ENCODE results near the gene RHOT2. TPM values are rescaled to one million over a fixed set of nuclear protein-coding genes. Genes with fewer than 3 reads are reported as not detected.

Gene RHOT2
- total RNA-seq, 1 donor from 2014 or later = 93.2 TPM

GRCh38 chr16:718922-719321, 51.0 kb downstream of the RHOT2 start:
- no peaks in the 10 kb centered on the region for H3K36me3 Mint-ChIP-seq (ENCODE audit: low read depth, unreplicated experiment)
- Histone ChIP-seq H3K4me1 (ENCODE audit: insufficient read depth, low read length) (peaks cover 38% of the 10 kb centered on the region), H3K4me3 (ENCODE audit: insufficient read depth, low read depth, low read length) (no peak overlapping the region), H3K9me3 (ENCODE audit: insufficient read depth, low read depth, low read length) (no peaks in the 10 kb centered on the region), H3K4me2 (ENCODE audit: low read length) (no peak overlapping the region), H3K9ac (ENCODE audit: low read length) (no peak overlapping the region), H4K20me1 (ENCODE audit: insufficient read depth, low read length) (peaks cover 47% of the 10 kb centered on the region), H3K36me3 (ENCODE audit: insufficient read depth, low read length) (no peaks in the 10 kb centered on the region), H3K27me3 (ENCODE audit: insufficient read depth, low read length) (no peaks in the 10 kb centered on the region), H3K79me2 (ENCODE audit: insufficient read depth, low read length) (peaks cover 7% of the 10 kb centered on the region), H2AFZ (ENCODE audit: low read depth, low read length) (no peak overlapping the region), H3K27ac (ENCODE audit: low read depth, low read length) (no peak overlapping the region)
- no peaks in the 10 kb centered on the region for H3K9me3 Mint-ChIP-seq (ENCODE audit: unreplicated experiment)
- H3K4me1 Mint-ChIP-seq (ENCODE audit: low read depth, unreplicated experiment) = no peaks in the 10 kb centered on the region
- TF ChIP-seq EZH2 (IDR thresholded peaks at IDR 0.05; ENCODE audit: insufficient read depth, low read length) (no peak), CTCF (IDR thresholded peaks at IDR 0.05; ENCODE audit: insufficient read depth, low read depth, low read length) (no peak)
- no peak for DNase-seq (ENCODE audit: low read depth)
- no peaks in the 10 kb centered on the region for H3K27me3 Mint-ChIP-seq (ENCODE audit: low read depth, unreplicated experiment)
- FAIRE-seq = no peak
- H3K4me3 Mint-ChIP-seq (ENCODE audit: unreplicated experiment) = peak overlapping the region; percentile 67
- no peak overlapping the region for H3K27ac Mint-ChIP-seq (ENCODE audit: unreplicated experiment)

GRCh38 chr16:719815-720446, 52.0 kb downstream of the RHOT2 start:
- Histone ChIP-seq H3K9me3 (ENCODE audit: insufficient read depth, low read depth, low read length) (no peaks in the 10 kb centered on the region), H3K36me3 (ENCODE audit: insufficient read depth, low read length) (no peaks in the 10 kb centered on the region), H3K79me2 (ENCODE audit: insufficient read depth, low read length) (peaks cover 7% of the 10 kb centered on the region), H2AFZ (ENCODE audit: low read depth, low read length) (peak overlapping the region; percentile 91), H3K27ac (ENCODE audit: low read depth, low read length) (no peak overlapping the region), H3K4me2 (ENCODE audit: low read length) (peak overlapping the region; percentile 99), H3K27me3 (ENCODE audit: insufficient read depth, low read length) (no peaks in the 10 kb centered on the region), H4K20me1 (ENCODE audit: insufficient read depth, low read length) (peaks cover 50% of the 10 kb centered on the region), H3K4me1 (ENCODE audit: insufficient read depth, low read length) (peaks cover 31% of the 10 kb centered on the region), H3K9ac (ENCODE audit: low read length) (peak overlapping the region; percentile 83), H3K4me3 (ENCODE audit: insufficient read depth, low read depth, low read length) (peak overlapping the region; percentile 73)
- Mint-ChIP-seq H3K27ac (ENCODE audit: unreplicated experiment) (peak overlapping the region; percentile 26), H3K36me3 (ENCODE audit: low read depth, unreplicated experiment) (no peaks in the 10 kb centered on the region), H3K4me1 (ENCODE audit: low read depth, unreplicated experiment) (no peaks in the 10 kb centered on the region), H3K27me3 (ENCODE audit: low read depth, unreplicated experiment) (no peaks in the 10 kb centered on the region), H3K4me3 (ENCODE audit: unreplicated experiment) (peak overlapping the region; percentile 86), H3K9me3 (ENCODE audit: unreplicated experiment) (no peaks in the 10 kb centered on the region)
- DNase-seq (ENCODE audit: low read depth) (no peak), FAIRE-seq (no peak)
- TF ChIP-seq CTCF (IDR thresholded peaks at IDR 0.05; ENCODE audit: insufficient read depth, low read depth, low read length) (peak; percentile 13), EZH2 (IDR thresholded peaks at IDR 0.05; ENCODE audit: insufficient read depth, low read length) (no peak)

- FAIRE-seq = no peak
Observed at GRCh38 chr16:720447-720989, 52.6 kb downstream of the RHOT2 start.

More at GRCh38 chr16:720447-720989, 52.6 kb downstream of the RHOT2 start:
- H2AFZ ChIP-seq (ENCODE audit: low read depth, low read length) = peak overlapping the region; percentile 91
- H3K4me2 ChIP-seq (ENCODE audit: low read length) = peak overlapping the region; percentile 99
- H3K36me3 Mint-ChIP-seq (ENCODE audit: low read depth, unreplicated experiment) = no peaks in the 10 kb centered on the region
- H3K27me3 ChIP-seq (ENCODE audit: insufficient read depth, low read length) = no peaks in the 10 kb centered on the region
- H4K20me1 ChIP-seq (ENCODE audit: insufficient read depth, low read length) = peaks cover 50% of the 10 kb centered on the region
- no peaks in the 10 kb centered on the region for H3K9me3 Mint-ChIP-seq (ENCODE audit: unreplicated experiment)
- peak overlapping the region; percentile 65 for H3K27ac ChIP-seq (ENCODE audit: low read depth, low read length)
- H3K4me3 Mint-ChIP-seq (ENCODE audit: unreplicated experiment) = peak overlapping the region; percentile 86
- no peaks in the 10 kb centered on the region for H3K4me1 Mint-ChIP-seq (ENCODE audit: low read depth, unreplicated experiment)
- H3K9ac ChIP-seq (ENCODE audit: low read length) = peak overlapping the region; percentile 83
- no peaks in the 10 kb centered on the region for H3K27me3 Mint-ChIP-seq (ENCODE audit: low read depth, unreplicated experiment)
- H3K4me1 ChIP-seq (ENCODE audit: insufficient read depth, low read length) = peaks cover 31% of the 10 kb centered on the region
- H3K79me2 ChIP-seq (ENCODE audit: insufficient read depth, low read length) = peaks cover 7% of the 10 kb centered on the region
- no peaks in the 10 kb centered on the region for H3K36me3 ChIP-seq (ENCODE audit: insufficient read depth, low read length)
- peak overlapping the region; percentile 73 for H3K4me3 ChIP-seq (ENCODE audit: insufficient read depth, low read depth, low read length)
- no peak for TF ChIP-seq EZH2 (IDR thresholded peaks at IDR 0.05; ENCODE audit: insufficient read depth, low read length)
- TF ChIP-seq CTCF (IDR thresholded peaks at IDR 0.05; ENCODE audit: insufficient read depth, low read depth, low read length) = no peak
- peak; percentile 58 for DNase-seq (ENCODE audit: low read depth)
- peak overlapping the region; percentile 26 for H3K27ac Mint-ChIP-seq (ENCODE audit: unreplicated experiment)
- no peaks in the 10 kb centered on the region for H3K9me3 ChIP-seq (ENCODE audit: insufficient read depth, low read depth, low read length)
